ENCODE results near the gene SEC63.

DNA sequence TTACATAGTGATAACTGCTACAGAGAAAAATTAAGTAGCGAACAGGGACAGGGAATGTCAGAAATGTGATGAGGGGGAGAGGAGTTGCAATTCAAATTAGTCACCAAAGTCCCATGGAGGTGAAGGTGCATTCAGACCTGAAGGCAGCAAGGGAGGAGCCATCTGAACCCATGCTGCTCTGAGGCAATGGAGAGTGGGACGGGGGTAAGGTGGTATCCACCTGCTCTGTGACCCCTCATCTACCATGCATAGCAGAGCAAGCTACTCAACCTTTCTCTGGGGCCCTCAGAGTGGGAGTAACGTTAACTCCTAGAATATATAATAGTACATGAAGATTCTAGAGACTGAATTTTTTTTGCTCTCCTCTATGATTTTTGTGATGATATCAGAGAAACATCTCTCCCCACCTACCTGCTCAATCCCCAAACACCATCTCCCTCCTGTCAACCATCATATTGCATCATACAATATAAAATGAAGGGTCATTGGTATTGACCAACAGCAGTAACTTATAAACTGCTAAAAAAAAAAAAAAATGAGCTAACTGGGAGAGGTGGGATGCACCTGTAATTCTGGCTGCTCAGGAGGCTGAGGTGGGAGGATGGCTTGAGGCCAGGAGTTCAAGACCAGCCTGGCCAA, 117.3 kb downstream of the SEC63 start:
- no peak for TF ChIP-seq POLR2A (IDR thresholded peaks at IDR 0.05; ENCODE audit: extremely low read depth, insufficient read length)
- TF ChIP-seq, protein P1, sequence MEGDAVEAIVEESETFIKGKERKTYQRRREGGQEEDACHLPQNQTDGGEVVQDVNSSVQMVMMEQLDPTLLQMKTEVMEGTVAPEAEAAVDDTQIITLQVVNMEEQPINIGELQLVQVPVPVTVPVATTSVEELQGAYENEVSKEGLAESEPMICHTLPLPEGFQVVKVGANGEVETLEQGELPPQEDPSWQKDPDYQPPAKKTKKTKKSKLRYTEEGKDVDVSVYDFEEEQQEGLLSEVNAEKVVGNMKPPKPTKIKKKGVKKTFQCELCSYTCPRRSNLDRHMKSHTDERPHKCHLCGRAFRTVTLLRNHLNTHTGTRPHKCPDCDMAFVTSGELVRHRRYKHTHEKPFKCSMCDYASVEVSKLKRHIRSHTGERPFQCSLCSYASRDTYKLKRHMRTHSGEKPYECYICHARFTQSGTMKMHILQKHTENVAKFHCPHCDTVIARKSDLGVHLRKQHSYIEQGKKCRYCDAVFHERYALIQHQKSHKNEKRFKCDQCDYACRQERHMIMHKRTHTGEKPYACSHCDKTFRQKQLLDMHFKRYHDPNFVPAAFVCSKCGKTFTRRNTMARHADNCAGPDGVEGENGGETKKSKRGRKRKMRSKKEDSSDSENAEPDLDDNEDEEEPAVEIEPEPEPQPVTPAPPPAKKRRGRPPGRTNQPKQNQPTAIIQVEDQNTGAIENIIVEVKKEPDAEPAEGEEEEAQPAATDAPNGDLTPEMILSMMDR (IDR thresholded peaks at IDR 0.05; ENCODE audit: low read depth, low read length): no peak
- TF ChIP-seq MAX (IDR thresholded peaks at IDR 0.05; ENCODE audit: low read depth, low read length): no peak
